B cell (primary cell): ENCODE results near the gene TNFRSF25.

Experiments
- EZH2 ChIP-seq: IDR thresholded peaks from 2 replicates; pipeline ENCODE4 v1.6.1; 2012; ENCODE audit warnings: borderline replicate concordance, low read depth, mild to moderate bottlenecking, moderate library complexity, low read length; ENCODE audit not compliant: insufficient read depth, poor library complexity, severe bottlenecking
- TF ChIP-seq, protein P1 (sequence below): fragments of 200-600 bp; IDR thresholded peaks from one replicate; pipeline ENCODE4 v1.8.0; 2022; ENCODE audit warnings: antibody characterized with exemption, mild to moderate bottlenecking

DNA sequence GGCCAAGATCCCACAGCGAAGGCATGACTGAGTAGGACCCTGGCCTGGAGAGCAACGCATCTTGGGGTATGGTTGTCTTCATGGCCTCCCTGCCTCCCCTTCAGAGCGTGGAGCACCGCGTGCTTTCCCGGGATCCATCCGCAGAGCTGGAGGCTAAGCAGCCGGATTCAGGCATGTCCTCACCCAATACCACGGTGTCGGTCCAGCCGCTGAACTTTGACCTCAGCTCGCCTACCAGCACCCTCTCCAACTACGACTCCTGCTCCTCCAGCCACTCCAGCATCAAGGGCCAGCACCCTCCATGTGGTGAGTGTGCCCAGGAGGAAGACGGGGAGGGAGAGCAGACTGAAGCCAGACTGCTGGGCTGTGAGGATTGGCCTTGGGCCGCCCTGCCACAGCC lies 21.6 kb downstream of the TNFRSF25 start:
- TF ChIP-seq, protein P1, sequence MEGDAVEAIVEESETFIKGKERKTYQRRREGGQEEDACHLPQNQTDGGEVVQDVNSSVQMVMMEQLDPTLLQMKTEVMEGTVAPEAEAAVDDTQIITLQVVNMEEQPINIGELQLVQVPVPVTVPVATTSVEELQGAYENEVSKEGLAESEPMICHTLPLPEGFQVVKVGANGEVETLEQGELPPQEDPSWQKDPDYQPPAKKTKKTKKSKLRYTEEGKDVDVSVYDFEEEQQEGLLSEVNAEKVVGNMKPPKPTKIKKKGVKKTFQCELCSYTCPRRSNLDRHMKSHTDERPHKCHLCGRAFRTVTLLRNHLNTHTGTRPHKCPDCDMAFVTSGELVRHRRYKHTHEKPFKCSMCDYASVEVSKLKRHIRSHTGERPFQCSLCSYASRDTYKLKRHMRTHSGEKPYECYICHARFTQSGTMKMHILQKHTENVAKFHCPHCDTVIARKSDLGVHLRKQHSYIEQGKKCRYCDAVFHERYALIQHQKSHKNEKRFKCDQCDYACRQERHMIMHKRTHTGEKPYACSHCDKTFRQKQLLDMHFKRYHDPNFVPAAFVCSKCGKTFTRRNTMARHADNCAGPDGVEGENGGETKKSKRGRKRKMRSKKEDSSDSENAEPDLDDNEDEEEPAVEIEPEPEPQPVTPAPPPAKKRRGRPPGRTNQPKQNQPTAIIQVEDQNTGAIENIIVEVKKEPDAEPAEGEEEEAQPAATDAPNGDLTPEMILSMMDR, result no peak
- no peak for TF ChIP-seq EZH2
